ENCODE measurements around the gene SLC25A19.
A peak's percentile ranks its signal among the peaks of the same experiment; 100 is the strongest.

Gene SLC25A19

DNA sequence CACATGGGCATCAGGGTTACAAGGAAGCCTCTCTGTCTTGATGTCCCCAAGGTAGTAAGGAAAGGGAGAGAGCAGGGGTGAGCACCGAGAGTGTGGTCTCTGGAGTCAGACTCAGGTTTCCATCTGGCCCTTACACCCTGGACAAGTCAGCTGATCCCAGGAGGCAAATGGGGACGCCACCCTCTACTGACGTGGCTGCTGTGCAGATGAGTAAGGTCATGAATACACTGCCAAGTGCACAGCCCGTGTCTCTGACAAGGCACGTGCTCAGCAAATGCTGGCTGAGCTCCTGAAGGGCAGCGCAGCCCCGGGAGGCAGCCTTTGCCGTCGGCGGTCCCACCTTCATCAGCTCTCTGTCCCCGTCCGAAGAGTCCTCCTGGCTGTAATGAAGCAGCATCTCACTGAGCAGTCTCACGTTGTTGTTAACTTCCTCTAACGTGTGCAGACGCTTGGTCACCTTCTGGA lies 47.2 kb downstream of the SLC25A19 start:
- DNase-seq = no peak

DNA sequence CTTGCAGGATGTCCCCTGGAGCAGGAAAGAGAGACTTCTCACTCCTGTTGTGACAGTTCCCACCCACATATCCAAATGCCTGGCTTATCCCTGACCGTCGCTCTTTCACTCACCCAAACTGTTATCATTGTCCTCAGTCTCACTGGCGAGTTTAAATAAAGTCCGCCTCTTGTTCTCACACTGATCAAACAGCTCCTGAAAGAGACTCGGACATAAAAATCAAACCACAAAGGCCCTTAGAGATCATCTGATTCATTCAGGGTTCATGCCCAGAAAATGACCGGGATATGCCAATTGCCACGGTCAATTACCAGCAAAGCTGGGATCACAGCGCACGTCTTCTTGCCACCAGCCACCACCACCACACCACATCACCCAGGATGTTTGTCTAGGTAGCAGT lies 47.7 kb downstream of the SLC25A19 start:
- no peak for DNase-seq

DNA sequence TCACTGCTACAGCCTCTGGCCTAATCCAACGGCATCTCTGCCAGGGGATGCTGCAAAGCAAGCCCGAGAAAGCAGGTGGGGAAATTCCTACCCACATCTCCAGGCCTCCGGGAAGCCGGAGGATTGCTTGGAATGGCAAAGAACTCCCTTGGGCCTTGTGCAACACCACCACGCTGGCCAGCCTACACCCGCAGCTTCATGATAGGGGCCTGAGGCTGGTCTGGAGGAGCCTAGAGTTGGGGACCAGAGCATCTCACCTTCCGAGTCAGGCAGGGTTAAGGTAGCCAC lies 48.1 kb downstream of the SLC25A19 start:
- no peak for DNase-seq

DNA sequence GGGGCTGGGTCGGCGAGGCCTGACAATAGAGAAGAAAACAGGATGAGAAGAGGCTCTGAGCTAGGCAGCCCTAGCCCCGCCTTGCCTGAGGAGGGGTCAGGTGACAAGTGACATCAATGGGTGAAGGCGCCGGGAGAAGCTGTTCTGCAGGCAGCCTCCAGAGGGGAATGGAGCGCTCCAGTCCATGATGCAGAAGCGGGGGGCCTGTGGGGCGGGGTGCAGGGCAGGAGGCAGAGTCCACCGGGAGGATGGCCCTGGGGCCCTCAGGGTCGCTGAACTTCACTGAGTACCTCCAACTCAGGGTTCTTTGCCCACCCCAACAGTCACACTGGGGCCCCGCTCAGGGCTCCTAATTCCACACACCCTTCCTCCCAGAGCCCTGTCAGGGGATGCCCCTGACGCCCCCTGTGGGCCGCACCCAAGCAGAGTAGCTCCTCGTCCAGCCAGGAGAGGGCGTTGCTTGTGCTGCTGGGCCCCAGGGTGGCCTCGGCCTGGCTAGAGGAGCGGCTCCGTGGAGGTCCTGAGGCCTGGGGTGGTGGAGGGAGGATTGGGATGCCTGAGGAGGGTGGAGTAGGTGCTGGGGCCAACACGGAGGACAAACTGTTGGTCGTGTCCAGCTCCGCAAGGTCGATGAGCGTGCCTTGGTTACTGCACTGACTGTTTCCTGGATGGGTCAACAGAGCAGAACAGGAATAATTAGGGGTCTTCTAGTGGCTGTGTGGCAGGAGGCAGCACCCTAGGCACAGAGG lies 48.7 kb downstream of the SLC25A19 start:
- DNase-seq = peak in 37 of 56 donors; percentile 12 to 80 (median 42)

DNA sequence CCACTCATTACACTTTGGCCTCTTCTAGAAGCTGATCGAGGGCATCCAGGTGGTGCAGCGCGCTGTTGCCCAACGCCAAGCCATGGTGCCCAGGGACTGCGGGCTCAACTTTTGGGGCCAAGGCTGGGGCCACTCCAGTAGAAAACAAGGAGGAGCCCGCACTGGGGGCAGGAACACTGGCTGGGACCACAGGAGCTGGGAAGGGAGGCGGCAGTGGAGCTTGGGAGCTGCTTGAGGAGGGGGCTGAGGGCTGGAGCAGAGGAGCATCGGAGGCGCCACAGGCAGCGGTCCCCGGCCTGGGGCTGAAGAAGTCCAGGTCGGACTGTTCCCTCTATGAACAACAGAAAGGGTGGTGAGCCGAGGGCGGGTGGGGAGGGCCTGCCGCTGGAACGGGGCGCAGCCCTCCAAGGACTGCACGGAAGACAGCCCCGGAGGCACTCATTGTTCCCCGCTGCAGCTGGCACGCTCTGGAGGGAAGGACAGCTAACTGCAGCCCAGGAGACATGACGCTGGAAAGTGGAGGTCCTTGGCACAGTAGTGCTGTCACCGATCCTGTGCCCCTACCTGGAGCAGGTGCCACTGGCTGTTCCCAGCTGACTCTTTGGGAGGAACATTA lies 49.3 kb downstream of the SLC25A19 start:
- no peak for DNase-seq

DNA sequence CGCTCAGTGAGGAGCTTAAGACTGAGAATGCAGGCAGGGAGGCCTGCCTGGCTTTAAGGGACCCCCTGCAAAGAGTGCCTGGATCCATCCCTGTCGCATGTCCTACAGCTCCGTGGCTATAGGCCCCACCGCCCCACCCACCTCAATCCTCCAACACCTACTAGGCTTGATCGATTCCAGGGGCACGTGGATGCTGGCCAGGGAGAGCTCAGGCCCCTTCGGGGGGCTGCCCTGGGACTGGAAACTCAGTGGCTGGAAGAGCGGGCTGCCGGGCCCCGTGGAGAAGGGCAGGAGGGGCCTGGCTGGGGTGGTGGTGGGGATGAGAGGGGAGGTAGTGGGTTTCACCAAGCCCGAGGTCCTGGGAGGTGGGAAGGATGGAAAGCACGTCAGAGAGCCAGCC lies 50.0 kb downstream of the SLC25A19 start:
- no peak for DNase-seq

DNA sequence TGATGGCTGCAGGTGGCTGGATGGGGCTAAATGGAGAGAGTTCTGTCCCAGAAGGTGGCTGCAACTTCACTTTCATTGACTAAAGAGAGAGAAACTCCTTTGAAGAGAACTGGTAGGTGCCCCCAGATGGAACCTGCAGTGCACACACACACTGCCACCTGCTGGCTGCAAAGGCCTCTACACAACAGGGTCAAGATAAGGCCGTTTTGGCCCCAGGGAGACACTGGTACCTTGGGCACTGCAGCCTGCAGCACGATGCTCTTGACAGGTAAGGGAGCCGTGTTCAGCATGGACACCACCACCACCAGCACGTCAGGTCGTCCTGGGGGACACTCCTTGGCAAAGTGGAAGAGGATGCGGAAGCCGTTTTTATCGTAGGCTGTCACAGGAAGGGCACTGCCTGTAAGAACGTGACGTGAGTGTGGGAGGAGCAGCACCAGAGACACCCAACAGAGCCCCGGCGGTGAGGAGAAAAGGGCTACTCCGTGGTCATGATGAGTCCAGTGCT lies 50.5 kb downstream of the SLC25A19 start:
- DNase-seq = peak in 33 of 56 donors; percentile 7 to 64 (median 25)

DNA sequence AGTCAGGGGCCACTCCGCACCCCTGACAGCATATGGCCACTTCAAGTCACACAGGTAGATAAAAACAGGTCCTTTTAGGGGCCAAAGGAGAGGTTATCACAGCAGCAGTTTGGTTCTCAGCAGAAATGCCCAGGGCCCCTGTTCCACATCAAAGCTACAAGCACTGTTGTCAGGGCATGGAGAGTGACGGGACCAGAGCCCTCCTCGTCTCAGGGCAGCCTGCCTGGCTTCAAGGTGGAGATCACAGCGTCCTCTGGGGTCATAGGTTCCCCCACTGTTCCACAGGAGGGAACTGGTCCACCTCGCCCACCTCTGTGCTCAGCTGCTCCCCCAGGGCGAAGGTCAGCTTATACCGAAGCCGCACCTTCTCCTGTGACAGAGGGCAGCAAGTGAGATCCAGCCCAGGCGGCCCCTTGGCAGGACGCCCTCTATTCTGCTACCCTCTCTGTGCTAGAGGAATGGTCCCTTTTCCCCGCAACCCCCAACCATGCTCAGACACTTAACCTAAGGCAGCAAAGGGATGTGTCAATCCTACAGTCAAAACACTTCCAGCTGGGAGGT lies 51.1 kb downstream of the SLC25A19 start:
- no peak for DNase-seq

DNA sequence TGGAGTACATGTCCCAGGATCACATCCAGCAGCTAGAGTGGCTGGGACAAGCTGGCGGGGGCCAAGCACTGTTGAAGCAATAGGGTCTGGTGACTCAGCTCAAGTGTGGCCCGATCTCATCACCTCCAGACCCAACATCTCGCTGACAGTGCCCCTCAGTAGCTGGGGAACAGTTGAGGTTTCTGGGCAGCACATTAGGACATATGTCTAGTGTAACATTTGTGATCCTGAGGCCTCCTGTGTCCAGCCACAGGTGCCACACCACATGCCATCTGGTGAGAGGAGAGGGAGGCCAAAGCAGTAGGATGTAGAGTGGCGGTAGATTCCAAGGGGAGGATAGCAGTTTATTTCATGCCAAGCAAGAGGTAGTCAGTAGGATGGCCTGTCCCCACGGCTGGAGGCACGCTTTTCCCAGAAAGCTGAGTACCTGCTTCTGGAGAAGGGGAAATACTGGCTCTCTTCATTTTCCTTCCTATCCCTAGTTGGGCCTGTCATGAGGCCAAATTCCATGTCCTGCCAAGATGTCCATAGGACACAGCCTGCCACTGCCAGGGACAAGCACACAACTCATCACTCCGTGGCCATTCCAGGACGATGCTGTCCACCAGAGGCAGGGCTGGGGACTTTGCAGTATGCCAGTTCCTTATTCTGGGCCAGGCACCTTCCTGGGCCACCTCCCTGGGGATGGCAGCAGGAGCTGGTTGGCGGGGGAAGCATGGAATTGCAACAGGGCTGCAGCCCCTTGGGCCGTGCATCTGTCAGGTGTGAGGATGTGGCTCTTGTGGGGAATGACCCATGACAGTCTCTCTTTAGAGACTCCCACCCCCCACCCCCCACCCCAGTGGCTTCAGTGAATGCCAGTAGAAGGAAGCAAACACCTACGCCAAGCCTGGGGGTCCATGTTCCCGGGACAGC lies 51.9 kb downstream of the SLC25A19 start:
- DNase-seq = no peak

DNA sequence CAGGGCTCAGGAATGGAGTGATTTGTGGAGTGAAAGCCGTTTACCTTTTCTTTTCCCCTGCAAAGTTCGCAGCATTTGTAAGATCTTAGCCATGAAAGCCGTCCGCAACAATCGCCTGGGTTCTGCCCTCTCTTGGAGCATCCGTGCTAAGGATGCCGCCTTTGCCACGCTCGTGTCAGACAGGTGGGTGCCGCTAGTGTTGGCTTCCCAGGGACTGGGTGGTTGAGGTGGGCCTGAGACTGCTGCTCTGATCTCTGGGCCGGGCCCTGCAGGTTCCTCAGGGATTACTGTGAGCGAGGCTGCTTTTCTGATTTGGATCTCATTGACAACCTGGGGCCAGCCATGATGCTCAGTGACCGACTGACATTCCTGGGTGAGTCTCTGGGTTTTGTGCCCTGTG lies 56.4 kb downstream of the SLC25A19 start:
- no peak for DNase-seq

DNA sequence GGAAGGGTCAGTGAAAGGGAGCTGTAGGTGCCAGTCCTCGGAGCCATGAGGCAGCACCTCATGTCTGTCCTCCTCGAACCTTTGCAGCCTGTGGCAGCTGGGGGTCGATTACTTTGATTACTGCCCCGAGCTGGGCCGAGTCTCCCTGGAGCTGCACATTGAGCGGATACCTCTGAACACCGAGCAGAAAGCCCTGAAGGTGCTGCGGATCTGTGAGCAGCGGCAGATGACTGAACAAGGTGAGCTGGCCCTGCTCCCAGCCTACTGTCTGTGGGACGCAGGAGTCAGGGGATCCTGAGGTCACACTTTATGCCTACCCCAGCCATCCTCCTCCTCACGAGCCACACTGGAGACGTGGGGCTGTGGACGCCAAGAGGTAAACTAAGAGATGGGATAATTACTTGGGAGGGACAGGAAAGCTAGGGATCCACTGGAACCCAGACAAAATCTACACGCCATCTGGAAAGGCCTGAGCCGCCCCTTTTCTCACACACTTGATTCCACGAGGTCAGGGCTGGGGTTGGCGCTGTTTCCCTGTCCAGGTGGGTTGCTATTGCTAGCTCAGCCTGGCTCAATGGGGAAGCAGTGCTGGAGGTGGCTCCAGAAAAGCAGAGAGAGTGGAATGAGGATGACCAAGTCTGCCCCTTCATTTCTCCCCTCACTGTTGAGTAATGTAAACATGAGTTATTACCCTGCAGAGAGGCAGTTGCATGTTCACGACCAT lies 57.3 kb downstream of the SLC25A19 start:
- no peak for DNase-seq

DNA sequence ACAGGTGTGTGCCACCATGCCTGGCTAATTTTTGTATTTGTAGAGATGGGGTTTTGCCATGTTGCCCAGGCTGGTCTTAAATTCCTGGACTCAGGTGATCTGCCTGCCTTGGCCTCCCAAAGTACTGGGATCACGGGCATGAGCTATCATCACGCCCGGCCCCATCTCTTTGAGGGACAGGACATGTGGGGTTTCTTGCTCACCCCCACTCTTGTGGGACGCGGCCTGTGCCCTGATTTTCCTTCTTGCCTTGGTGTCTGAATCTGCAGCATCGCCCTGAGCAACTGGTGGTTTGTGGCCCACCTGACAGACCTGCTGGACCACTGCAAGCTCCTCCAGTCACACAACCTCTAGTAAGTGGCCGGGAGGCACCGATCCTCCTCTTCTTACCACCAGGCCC lies 58.2 kb downstream of the SLC25A19 start:
- no peak for DNase-seq

DNA sequence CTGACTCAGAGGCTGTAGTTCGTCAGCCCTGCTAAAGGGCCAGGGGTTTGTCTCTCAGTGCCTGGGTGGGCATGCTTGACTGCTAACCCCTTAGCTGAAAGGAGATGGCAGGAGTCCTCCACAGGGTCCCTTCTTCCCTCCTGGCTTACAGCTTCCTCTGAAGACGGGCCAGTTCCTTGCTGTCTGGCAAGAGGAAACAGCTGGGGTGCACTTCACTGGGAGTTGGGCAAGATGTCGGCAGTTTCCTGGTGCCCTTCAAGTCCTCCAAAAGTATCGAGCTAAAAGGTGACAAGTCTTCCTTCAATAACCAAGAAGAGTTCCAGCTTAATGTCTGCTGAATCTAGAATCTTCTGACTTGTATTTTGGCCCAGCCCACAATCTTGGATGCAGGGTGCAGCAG lies 60.4 kb downstream of the SLC25A19 start:
- peak in 1 of 56 donors; percentile 24 for DNase-seq

DNA sequence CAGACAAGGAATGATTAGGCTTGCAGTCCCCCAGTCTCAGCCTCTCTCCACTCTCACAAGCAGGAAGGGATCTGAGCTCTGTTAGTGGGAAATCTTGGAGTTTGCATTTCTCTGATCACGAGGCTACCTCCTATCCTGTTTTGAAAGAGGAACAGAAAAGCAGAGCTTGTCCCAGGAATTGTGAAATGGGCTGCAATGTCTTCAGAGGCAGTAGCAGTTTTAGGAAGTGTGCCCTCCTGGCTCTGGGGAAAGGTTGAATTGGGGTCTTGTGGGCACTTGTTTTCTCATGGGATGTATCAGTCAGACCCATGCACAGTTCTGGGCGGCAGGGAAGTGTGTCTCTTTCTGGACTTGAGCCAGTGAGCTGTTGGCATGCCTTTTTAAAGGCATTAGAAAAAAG lies 60.9 kb downstream of the SLC25A19 start:
- peak in 3 of 56 donors; percentile 5 to 26 (median 16) for DNase-seq

DNA sequence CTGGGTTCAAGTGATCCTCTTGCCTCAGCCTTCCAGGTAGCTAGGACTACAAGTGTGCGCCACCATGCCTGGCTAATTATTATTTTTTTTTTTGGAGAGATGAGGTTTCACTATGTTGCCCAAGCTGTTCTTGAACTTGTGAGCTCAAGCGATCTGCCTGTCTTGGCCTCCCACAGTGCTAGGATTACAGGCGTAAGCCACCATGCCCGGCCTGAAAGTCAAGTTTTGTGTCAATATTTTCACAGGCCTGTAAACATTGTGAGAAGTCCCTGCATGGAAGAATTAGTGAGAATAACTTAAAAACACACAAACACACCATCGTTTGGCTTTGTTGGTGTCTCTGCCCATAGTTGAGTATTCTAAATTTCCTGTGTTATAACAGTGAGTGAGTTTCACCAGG lies 61.5 kb downstream of the SLC25A19 start:
- no peak for DNase-seq

DNA sequence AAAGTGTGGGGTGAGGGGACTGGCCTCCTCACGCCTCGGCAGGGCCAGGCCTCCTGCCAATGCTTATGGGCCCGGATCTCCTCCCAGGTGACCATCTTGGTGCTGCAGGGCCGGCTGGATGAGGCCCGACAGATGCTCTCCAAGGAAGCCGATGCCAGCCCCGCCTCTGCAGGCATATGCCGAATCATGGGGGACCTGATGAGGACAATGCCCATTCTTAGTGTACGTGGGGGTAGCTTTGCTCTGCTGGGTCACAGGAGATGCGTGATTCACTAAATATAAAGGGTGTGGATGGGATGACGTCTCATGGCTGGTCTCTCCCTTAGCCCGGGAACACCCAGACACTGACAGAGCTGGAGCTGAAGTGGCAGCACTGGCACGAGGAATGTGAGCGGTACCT lies 64.2 kb downstream of the SLC25A19 start:
- no peak for DNase-seq

Measured in nucleus accumbens (tissue), 56 donors.